WTC11 (cell line): ENCODE data around the gene VSIG2.

ENCODE experiments used
- OVOL2 ChIP-seq: fragments of 250-450 bp; sonication (Bioruptor Pico); IDR thresholded peaks from 2 replicates; pipeline ENCODE4 v1.9.0; 2021; ENCODE audit warnings: mild to moderate bottlenecking, borderline replicate concordance
- TF ChIP-seq, protein P1 (sequence below): fragments of 200-600 bp; IDR thresholded peaks from 2 replicates; pipeline ENCODE4 v1.8.0; 2022; ENCODE audit warnings: antibody characterized with exemption

DNA sequence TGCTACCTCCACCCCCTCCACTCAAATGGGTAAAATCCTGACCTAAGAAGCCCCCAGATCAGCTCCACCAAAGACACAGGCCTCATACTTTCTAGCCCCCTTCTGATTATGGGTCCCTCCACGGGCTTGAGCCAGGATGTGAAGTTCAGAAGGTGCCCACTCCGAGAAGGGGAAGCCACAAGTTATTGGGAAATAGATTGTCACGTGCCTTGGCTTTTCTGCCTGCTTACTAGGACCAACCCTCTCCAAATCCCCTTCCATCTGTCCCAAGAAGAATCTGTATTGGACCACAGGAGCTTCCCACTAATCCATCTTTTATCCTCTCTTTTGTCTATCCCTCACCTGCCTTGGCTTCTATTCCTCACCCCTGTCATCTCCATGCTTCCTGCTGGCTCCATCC is 15.3 kb downstream of the VSIG2 start:
- no peak for TF ChIP-seq OVOL2 (CRISPR knock-in tag)
- TF ChIP-seq, protein P1, sequence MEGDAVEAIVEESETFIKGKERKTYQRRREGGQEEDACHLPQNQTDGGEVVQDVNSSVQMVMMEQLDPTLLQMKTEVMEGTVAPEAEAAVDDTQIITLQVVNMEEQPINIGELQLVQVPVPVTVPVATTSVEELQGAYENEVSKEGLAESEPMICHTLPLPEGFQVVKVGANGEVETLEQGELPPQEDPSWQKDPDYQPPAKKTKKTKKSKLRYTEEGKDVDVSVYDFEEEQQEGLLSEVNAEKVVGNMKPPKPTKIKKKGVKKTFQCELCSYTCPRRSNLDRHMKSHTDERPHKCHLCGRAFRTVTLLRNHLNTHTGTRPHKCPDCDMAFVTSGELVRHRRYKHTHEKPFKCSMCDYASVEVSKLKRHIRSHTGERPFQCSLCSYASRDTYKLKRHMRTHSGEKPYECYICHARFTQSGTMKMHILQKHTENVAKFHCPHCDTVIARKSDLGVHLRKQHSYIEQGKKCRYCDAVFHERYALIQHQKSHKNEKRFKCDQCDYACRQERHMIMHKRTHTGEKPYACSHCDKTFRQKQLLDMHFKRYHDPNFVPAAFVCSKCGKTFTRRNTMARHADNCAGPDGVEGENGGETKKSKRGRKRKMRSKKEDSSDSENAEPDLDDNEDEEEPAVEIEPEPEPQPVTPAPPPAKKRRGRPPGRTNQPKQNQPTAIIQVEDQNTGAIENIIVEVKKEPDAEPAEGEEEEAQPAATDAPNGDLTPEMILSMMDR: no peak
